Glutamatergic neuron (in vitro differentiated cells): ENCODE data around the gene TMEM200B. TPM values are rescaled to one million over a fixed set of nuclear protein-coding genes. Genes with fewer than 3 reads are reported as not detected.

ENCODE experiments used
- DNase-seq: peaks from one replicate; pipeline ENCODE4 v3.0.0; 2022
- H3K27ac Mint-ChIP-seq: one replicate; pipeline ENCODE4 v1.8.0; 2020; ENCODE audit warnings: mild to moderate bottlenecking, mixed read lengths, inconsistent platforms; ENCODE audit not compliant: unreplicated experiment
- H3K27me3 Mint-ChIP-seq: one replicate; pipeline ENCODE4 v1.8.0; 2020; ENCODE audit warnings: mild to moderate bottlenecking, moderate library complexity, mixed read lengths, inconsistent platforms; ENCODE audit not compliant: unreplicated experiment
- H3K36me3 Mint-ChIP-seq: one replicate; pipeline ENCODE4 v1.8.0; 2020; ENCODE audit warnings: mild to moderate bottlenecking, mixed read lengths, inconsistent platforms; ENCODE audit not compliant: unreplicated experiment
- H3K4me1 Mint-ChIP-seq: one replicate; pipeline ENCODE4 v1.8.0; 2020; ENCODE audit warnings: mild to moderate bottlenecking, low read depth, mixed read lengths, inconsistent platforms; ENCODE audit not compliant: unreplicated experiment
- H3K4me3 Mint-ChIP-seq: one replicate; pipeline ENCODE4 v1.8.0; 2020; ENCODE audit warnings: mild to moderate bottlenecking, mixed read lengths, inconsistent platforms; ENCODE audit not compliant: unreplicated experiment
- H3K9me3 Mint-ChIP-seq: one replicate; pipeline ENCODE4 v1.8.0; 2020; ENCODE audit warnings: mild to moderate bottlenecking, moderate library complexity, mixed read lengths, inconsistent platforms; ENCODE audit not compliant: unreplicated experiment
- total RNA-seq: library from RNA; stranded (reverse); fragmentation: NEBNext Ultra II Directional; extraction: Animal tissue kit (Norgen Biotek cat#: 25700); gene quantifications from one replicate; pipeline ENCODE4 v1.2.1, GENCODE V29; 2021; ENCODE audit not compliant: unreplicated experiment
- TF ChIP-seq, protein P1 (sequence below): fragments of 200-600 bp; sonication (generic); IDR thresholded peaks from one replicate; pipeline ENCODE4 v1.5.0; 2021; ENCODE audit not compliant: partially characterized antibody, unreplicated experiment

TMEM200B gene
- total RNA-seq, 1 donor from 2014 or later: 5.8 TPM

DNA sequence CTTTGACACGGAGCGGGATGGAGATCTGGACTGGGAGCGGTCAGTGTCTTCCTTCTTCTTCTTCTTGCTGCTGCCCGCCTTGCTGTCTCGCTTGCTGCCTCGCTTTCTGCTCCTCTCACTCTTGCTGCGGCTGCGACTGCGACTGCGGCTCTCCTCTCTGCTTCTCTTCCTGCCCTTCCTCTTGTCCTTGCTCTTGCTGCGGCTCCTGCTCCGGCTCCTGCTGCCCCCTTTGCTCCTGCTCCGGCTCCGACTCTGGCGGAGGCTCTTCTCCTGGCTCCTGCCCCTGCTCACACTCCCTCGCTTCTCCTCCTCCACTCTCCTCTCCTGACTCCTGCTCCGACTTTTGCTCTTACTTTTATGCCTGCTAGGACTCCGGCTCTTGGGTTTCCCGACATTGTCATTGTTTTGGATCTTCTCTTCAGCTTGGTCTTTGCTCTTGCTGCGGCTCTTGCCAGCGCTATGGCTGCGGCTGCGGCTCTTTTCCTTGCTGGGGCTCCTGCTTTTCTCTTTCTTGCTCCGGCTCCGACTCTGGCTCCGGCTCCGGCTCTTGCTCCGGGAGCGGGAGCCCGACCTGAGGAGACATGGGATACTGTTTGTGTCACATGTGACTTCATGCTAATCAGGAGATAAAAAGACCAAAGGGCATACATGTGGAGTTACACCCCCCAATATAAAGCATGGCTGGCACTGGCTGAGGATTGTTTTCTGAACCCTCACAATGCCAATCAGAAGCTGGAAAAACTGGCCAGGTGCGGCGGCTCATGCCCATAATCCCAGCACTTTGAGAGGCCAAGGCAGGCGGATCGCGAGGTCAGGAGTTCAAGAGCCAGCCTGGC, 25.2 kb upstream of the TMEM200B start:
- Mint-ChIP-seq H3K36me3 (peaks cover 17% of the 10 kb centered on the region), H3K27ac (no peak overlapping the region), H3K4me1 (no peaks in the 10 kb centered on the region)

DNA sequence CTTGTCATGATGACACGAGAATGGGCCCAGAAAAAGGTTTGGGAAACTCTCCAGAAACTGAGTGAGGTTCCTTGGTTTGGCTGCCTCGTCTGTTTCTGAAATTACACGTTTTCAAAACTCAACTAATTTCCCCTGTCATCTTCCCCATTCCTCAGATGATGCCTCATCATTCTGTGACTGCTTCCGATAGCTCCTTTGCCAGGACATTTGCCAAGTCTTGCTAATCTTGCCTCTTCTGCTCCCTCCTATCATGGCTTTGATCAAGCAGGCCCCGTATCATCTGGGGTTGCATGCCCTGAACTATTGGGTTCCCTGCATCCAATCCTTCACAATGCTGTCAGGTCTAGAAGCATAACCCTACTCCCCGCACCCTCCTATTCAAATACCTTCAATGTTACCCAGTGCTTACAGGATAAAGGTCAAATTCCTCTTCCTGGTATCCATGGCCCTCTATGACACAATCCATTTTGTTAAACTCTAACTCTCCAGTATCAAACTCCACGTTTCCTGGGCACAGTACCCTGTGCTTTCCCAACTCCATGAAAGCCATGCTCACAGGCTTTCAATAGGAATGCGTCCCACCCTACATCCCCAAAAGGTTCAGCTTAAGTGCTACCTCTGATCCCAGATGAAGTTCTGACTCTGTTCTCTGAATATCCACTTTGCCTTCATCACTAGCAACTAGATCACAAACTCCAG, 22.2 kb upstream of the TMEM200B start:
- no peak overlapping the region for H3K27ac Mint-ChIP-seq
- peak overlapping the region; percentile 9 for H3K4me3 Mint-ChIP-seq
- TF ChIP-seq, protein P1, sequence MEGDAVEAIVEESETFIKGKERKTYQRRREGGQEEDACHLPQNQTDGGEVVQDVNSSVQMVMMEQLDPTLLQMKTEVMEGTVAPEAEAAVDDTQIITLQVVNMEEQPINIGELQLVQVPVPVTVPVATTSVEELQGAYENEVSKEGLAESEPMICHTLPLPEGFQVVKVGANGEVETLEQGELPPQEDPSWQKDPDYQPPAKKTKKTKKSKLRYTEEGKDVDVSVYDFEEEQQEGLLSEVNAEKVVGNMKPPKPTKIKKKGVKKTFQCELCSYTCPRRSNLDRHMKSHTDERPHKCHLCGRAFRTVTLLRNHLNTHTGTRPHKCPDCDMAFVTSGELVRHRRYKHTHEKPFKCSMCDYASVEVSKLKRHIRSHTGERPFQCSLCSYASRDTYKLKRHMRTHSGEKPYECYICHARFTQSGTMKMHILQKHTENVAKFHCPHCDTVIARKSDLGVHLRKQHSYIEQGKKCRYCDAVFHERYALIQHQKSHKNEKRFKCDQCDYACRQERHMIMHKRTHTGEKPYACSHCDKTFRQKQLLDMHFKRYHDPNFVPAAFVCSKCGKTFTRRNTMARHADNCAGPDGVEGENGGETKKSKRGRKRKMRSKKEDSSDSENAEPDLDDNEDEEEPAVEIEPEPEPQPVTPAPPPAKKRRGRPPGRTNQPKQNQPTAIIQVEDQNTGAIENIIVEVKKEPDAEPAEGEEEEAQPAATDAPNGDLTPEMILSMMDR: no peak
- H3K36me3 Mint-ChIP-seq: peaks cover 17% of the 10 kb centered on the region
- H3K4me1 Mint-ChIP-seq: no peaks in the 10 kb centered on the region
- no peaks in the 10 kb centered on the region for H3K9me3 Mint-ChIP-seq
- DNase-seq: no peak
- peaks cover 2% of the 10 kb centered on the region for H3K27me3 Mint-ChIP-seq

More for the DNA sequence above, 25.2 kb upstream of the TMEM200B start:
- no peak overlapping the region for H3K4me3 Mint-ChIP-seq
- no peaks in the 10 kb centered on the region for H3K9me3 Mint-ChIP-seq
- TF ChIP-seq, protein P1: no peak
- H3K27me3 Mint-ChIP-seq: peaks cover 2% of the 10 kb centered on the region
- no peak for DNase-seq

DNA sequence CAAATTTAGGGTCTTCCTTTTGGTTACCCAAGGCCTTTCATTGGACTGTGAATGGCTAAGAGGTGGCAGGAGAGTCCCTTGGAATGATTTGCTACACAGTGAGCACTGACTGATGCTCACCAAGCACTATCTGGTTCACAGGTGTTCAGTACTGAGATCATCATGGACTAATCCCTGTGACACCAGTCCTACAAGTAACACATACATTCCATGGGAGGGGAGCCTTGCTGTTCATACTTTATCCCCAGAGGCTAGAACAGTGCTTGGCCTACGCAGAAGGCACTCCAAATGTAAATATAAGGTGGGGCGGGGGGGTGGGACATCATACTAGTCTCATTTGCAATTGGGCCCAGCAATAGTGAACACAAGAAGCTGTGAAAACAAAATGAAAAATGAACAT, 20.5 kb upstream of the TMEM200B start:
- peaks cover 17% of the 10 kb centered on the region for H3K36me3 Mint-ChIP-seq
- no peaks in the 10 kb centered on the region for H3K4me1 Mint-ChIP-seq
- no peak overlapping the region for H3K4me3 Mint-ChIP-seq
- no peaks in the 10 kb centered on the region for H3K9me3 Mint-ChIP-seq
- no peak for DNase-seq
- no peaks in the 10 kb centered on the region for H3K27me3 Mint-ChIP-seq
- TF ChIP-seq, protein P1: no peak
- H3K27ac Mint-ChIP-seq: no peak overlapping the region

DNA sequence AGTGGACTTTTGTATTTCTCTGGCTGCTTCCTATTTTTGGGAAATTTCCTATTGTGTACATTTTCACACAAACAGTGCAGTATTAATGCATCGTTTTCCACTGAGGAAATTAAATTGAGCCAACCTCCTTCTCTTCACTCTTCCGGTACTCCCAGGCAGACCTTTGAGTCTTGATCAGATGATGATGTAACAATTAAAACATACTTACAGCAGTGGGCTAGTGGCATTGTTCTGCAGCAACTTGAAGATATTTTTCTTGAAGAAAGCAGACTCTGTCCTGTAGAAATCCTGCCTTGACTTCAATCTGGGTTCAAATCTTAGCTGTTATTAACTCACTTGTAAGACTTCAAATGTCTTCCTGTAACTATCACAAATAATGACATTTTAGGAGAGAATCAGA, 19.0 kb upstream of the TMEM200B start:
- no peak overlapping the region for H3K27ac Mint-ChIP-seq
- H3K4me1 Mint-ChIP-seq: no peaks in the 10 kb centered on the region
- TF ChIP-seq, protein P1: no peak
- H3K9me3 Mint-ChIP-seq: no peaks in the 10 kb centered on the region
- H3K36me3 Mint-ChIP-seq: peaks cover 4% of the 10 kb centered on the region
- DNase-seq: no peak
- no peak overlapping the region for H3K4me3 Mint-ChIP-seq
- H3K27me3 Mint-ChIP-seq: no peaks in the 10 kb centered on the region
